Measurements from ENCODE around the gene C1QTNF8.

- no peak for TF ChIP-seq CTCF (IDR thresholded peaks at IDR 0.05)
- no peak for TF ChIP-seq EP300 (IDR thresholded peaks at IDR 0.05; ENCODE audit: low read depth)
- no peak for TF ChIP-seq POLR2A (IDR thresholded peaks at IDR 0.05)
Measured at GRCh38 chr16:1049113-1049975, 46.7 kb downstream of the C1QTNF8 start.
